Activated CD8-positive, alpha-beta memory T cell treated with anti-CD3 and anti-CD28 coated beads, Interleukin-2, amount 50 U/mL, for 48 hours (primary cell): ENCODE data around the gene NTRK1.

Source experiments
- DNase-seq: peaks from one replicate; pipeline ENCODE4 v3.0.0-alpha.2; 2020

Gene NTRK1

GRCh38 chr1:156860628-156861423 lies at the start of gene NTRK1:
NTRK1 (plus strand) TSS chr1:156860865; CDS start chr1:156860935, 70 bp downstream.
- DNase-seq, result peak; percentile 74

- DNase-seq, result no peak
These were observed 49.5 kb upstream of the NTRK1 start for GRCh38 chr1:156811168-156811567.

- no peak for DNase-seq
These were observed 48.2 kb upstream of the NTRK1 start for GRCh38 chr1:156812293-156812990.

- no peak for DNase-seq
These were observed 47.4 kb upstream of the NTRK1 start for GRCh38 chr1:156813298-156813697.

- peak; percentile 88 for DNase-seq
These were observed 46.7 kb upstream of the NTRK1 start for GRCh38 chr1:156813750-156814570.

GRCh38 chr1:156814571-156815260 lies 45.9 kb upstream of the NTRK1 start:
- DNase-seq, result peak; percentile 72

GRCh38 chr1:156815307-156815826 lies 45.3 kb upstream of the NTRK1 start:
- DNase-seq, result peak; percentile 57

GRCh38 chr1:156815961-156816422 lies 44.7 kb upstream of the NTRK1 start:
- peak; percentile 66 for DNase-seq

GRCh38 chr1:156816561-156817328 lies 43.9 kb upstream of the NTRK1 start, which contains the start of gene SH2D2A:
SH2D2A (minus strand) TSS chr1:156816848; CDS start chr1:156816708, 140 bp downstream.
- peak; percentile 93 for DNase-seq

- DNase-seq, result no peak
These were observed 38.9 kb upstream of the NTRK1 start for GRCh38 chr1:156821801-156822200.

- DNase-seq, result no peak
These were observed 38.0 kb upstream of the NTRK1 start for GRCh38 chr1:156822680-156823079.

- DNase-seq, result no peak
These were observed 37.4 kb upstream of the NTRK1 start for GRCh38 chr1:156823210-156823790.

GRCh38 chr1:156826630-156827029 lies 34.0 kb upstream of the NTRK1 start:
- DNase-seq, result no peak

GRCh38 chr1:156828400-156829124 lies 32.1 kb upstream of the NTRK1 start:
- no peak for DNase-seq

GRCh38 chr1:156832434-156832833 lies 28.2 kb upstream of the NTRK1 start:
- no peak for DNase-seq

GRCh38 chr1:156833603-156834002 lies 27.1 kb upstream of the NTRK1 start:
- DNase-seq, result no peak

GRCh38 chr1:156834322-156834721 lies 26.3 kb upstream of the NTRK1 start:
- DNase-seq, result no peak

- DNase-seq, result peak; percentile 74
These were observed 24.5 kb upstream of the NTRK1 start for GRCh38 chr1:156836041-156836654.

GRCh38 chr1:156836892-156837291 lies 23.8 kb upstream of the NTRK1 start:
- DNase-seq, result no peak

GRCh38 chr1:156838972-156839371 lies 21.7 kb upstream of the NTRK1 start:
- DNase-seq, result no peak
